Ovary (tissue), 9 donors: ENCODE data around the gene KRT4. TPM values are rescaled to one million over a fixed set of nuclear protein-coding genes. Genes with fewer than 3 reads are reported as not detected.

ENCODE experiments used
- DNase-seq, 5 donors: peaks; one replicate each; pipeline ENCODE4 v3.0.0-alpha.2; 2019 to 2020
- H3K27ac ChIP-seq, 2 donors: fragments of 200-600 bp; one replicate each; pipeline versions ENCODE4 v1.5.1 to v1.8.0; 2019 to 2022
- H3K27me3 ChIP-seq: fragments of 200-600 bp; one replicate; pipeline ENCODE4 v1.8.0; 2022
- H3K36me3 ChIP-seq: fragments of 200-600 bp; sonication (generic); one replicate; pipeline ENCODE4 v1.5.1; 2019
- H3K4me1 ChIP-seq: one replicate; pipeline ENCODE4 v1.8.1; 2013; ENCODE audit warnings: mild to moderate bottlenecking, moderate library complexity; ENCODE audit not compliant: insufficient read depth
- H3K4me3 ChIP-seq: fragments of 200-600 bp; sonication (generic); one replicate; pipeline ENCODE4 v1.5.1; 2017
- H3K9me3 ChIP-seq, 2 donors: fragments of 200-600 bp in 1 of 2; sonication (generic) in 1 of 2; one replicate each; pipeline versions ENCODE4 v1.5.1 to v1.8.1; 2013 to 2019; ENCODE audit warnings: mild to moderate bottlenecking in 1 of 2, moderate library complexity in 1 of 2
- EP300 ChIP-seq: sonication (generic); formaldehyde crosslinking; IDR thresholded peaks from one replicate; pipeline ENCODE4 v1.6.1; 2017; ENCODE audit warnings: antibody characterized with exemption
- POLR2A ChIP-seq: fragments of 450-650 bp; IDR thresholded peaks from one replicate; pipeline ENCODE4 v1.6.1; 2017; ENCODE audit warnings: antibody characterized with exemption, mild to moderate bottlenecking, moderate library complexity
- WGBS, 3 donors: extraction: QIAGEN DNeasy Blood & Tissue Kit in 1 of 3; methylation state at CpG; one replicate each; pipeline versions ENCODE4 v1.1.5 to v1.1.7; 2013 to 2017; 5-methylcytosine and 5-hydroxymethylcytosine counted together
- intact Hi-C, 4 donors: fragments of 100-400 bp; cut with DNase I; formaldehyde crosslinking; loops; one replicate each; pipeline versions ENCODE4 v1.11.0 to v1.15.1; 2022 to 2023
- polyA plus RNA-seq, 2 donors: library from polyadenylated mRNA; stranded (reverse); fragments of 200-250 nt in 1 of 2; fragments of 350-450 nt in 1 of 2; fragmentation: Illumina TruSeq in 1 of 2; extraction: RNeasy Lipid Tissue Mini Kit (QIAGEN cat#74804) in 1 of 2; gene quantifications; one replicate each; pipeline ENCODE4 v1.2.3, GENCODE V29; 2013 to 2014
- total RNA-seq, 7 donors: library from RNA; depleted of rRNA in 2 of 7; stranded (reverse); fragments of >200 nt in 2 of 7; fragmentation: NEBNext Ultra II Directional in 3 of 7; extraction: Animal tissue kit (Norgen Biotek cat#: 25700) in 3 of 7; gene quantifications; one replicate each; pipeline versions ENCODE4 v1.1.0 to v1.2.4, GENCODE V29; 2016 to 2023
- TF ChIP-seq, protein P1 (sequence below), 3 donors: fragments of 450-650 bp in 2 of 3; fragments of 200-600 bp in 1 of 3; IDR thresholded peaks; one replicate each; pipeline versions ENCODE4 v1.5.1 to v1.8.0; 2016 to 2022; ENCODE audit warnings: antibody characterized with exemption in 3 of 3, mild to moderate bottlenecking in 1 of 3
- donor health status: DM: no; HTN: no; CAD: no; lungs with moderate emphysema.
- donor health status: DM: no; HTN: no; CAD: no.
- donor health status: Bipolar disorder and iron deficiency.
- donor health status: DM: yes; HTN: yes; CAD: no.
- donor health status: DM: no; HTN: no; CAD: no.
- donor health status: DM: yes; HTN: yes; CAD: no.

KRT4 gene
- total and polyA plus RNA-seq, 9 donors: 0.17 to 0.34 TPM; not detected in 7

DNA sequence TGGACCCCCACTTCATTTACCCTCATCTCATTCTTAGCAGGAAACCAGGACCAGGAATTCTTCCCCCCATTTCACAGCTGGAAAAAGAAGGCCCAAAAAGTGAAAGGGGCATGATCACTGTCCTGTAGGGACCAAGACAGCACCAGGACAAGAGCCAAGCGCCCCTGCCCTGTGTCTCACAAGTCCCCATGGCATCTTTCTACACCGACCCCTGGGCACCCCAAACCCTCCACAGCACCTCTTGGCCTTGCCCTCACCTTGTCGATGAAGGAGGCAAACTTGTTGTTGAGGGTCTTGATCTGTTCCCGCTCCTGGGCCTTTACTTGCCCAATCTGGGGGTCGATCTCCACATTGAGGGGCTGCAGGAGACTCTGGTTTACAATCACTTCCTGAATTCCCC, 37.5 kb downstream of the KRT4 start:
- intact Hi-C loops: no loop called here
- no peak overlapping the region for H3K27ac ChIP-seq
- no peak for TF ChIP-seq EP300
- TF ChIP-seq, protein P1, sequence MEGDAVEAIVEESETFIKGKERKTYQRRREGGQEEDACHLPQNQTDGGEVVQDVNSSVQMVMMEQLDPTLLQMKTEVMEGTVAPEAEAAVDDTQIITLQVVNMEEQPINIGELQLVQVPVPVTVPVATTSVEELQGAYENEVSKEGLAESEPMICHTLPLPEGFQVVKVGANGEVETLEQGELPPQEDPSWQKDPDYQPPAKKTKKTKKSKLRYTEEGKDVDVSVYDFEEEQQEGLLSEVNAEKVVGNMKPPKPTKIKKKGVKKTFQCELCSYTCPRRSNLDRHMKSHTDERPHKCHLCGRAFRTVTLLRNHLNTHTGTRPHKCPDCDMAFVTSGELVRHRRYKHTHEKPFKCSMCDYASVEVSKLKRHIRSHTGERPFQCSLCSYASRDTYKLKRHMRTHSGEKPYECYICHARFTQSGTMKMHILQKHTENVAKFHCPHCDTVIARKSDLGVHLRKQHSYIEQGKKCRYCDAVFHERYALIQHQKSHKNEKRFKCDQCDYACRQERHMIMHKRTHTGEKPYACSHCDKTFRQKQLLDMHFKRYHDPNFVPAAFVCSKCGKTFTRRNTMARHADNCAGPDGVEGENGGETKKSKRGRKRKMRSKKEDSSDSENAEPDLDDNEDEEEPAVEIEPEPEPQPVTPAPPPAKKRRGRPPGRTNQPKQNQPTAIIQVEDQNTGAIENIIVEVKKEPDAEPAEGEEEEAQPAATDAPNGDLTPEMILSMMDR (IDR thresholded peaks at IDR 0.05): no peak
- no peak for TF ChIP-seq POLR2A
- H3K4me1 ChIP-seq: no peaks in the 10 kb centered on the region
- H3K9me3 ChIP-seq: no peaks in the 10 kb centered on the region
- no peaks in the 10 kb centered on the region for H3K27me3 ChIP-seq
- no peak overlapping the region for H3K4me3 ChIP-seq
- H3K36me3 ChIP-seq: no peaks in the 10 kb centered on the region
- DNase-seq: no peak
- WGBS, 3 donors: 83 to 94% (median 87%) methylated on average over 5 of the region's 5 CpGs

DNA sequence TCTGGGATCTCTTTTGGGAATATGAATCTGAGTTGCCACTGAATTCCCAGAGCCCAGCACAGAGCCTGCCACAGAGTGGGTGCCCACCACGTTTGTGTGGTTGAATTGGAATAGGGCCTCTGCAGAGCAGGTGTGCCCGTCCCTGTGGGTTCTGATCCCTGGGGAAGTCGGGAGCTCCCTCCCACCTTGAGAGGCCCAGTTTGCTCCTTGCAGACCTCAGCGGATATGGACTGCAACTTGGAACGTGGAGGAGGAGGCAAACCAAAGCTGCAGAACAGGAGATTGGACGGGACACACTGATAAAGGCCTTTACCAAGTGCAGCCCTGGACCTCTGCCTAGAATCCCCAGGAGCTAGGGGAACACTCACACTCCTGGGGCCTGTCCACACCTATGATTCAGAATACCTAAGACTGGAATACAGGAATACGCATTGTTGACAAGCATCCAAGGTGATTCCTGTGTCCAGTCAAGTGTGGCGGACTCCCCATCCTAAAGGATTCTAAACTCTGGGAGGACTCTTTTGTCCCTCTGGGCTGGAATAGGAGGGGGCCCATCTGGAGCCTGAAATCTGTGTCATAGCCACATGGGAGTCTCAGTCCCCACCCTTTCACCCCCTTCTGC, 39.2 kb downstream of the KRT4 start:
- H3K27me3 ChIP-seq: no peaks in the 10 kb centered on the region
- no peak overlapping the region for H3K4me3 ChIP-seq
- 31 to 43% (median 39%) methylated on average over 8 of the region's 8 CpGs for WGBS, 3 donors
- no peaks in the 10 kb centered on the region for H3K9me3 ChIP-seq
- intact Hi-C loops: no loop called here
- DNase-seq: no peak
- no peaks in the 10 kb centered on the region for H3K36me3 ChIP-seq
- no peak overlapping the region for H3K27ac ChIP-seq
- no peaks in the 10 kb centered on the region for H3K4me1 ChIP-seq
- TF ChIP-seq, protein P1 (IDR thresholded peaks at IDR 0.05): no peak
- no peak for TF ChIP-seq EP300
- TF ChIP-seq POLR2A: no peak

DNA sequence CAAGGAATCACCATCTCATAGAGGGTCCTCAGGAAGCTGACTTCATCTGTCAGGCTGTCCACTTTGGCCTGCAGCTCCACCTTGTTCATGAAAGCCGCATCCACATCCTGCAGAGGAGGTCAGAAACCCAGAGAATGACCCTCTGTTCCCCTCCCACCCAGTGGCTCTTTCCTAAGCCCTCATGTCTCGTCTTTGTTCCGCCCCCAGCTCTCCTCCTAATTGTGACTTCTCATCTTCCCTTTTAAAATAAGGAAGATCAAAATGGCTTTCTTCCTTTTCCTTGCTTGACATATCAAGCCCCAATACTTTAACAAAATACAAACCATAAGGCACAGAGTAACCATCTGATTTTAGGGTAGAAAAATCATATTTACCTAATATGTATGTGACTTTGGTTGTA, 41.1 kb downstream of the KRT4 start:
- 53 to 60% (median 57%) methylated on average over 3 of the region's 3 CpGs for WGBS, 3 donors
- DNase-seq: no peak
- Histone ChIP-seq H3K27me3 (no peaks in the 10 kb centered on the region), H3K4me3 (no peak overlapping the region), H3K27ac (no peak overlapping the region), H3K9me3 (no peaks in the 10 kb centered on the region), H3K4me1 (no peaks in the 10 kb centered on the region), H3K36me3 (no peaks in the 10 kb centered on the region)
- TF ChIP-seq EP300: no peak
- no peak for TF ChIP-seq POLR2A
- TF ChIP-seq, protein P1 (IDR thresholded peaks at IDR 0.05): no peak
- intact Hi-C loops: no loop called here

DNA sequence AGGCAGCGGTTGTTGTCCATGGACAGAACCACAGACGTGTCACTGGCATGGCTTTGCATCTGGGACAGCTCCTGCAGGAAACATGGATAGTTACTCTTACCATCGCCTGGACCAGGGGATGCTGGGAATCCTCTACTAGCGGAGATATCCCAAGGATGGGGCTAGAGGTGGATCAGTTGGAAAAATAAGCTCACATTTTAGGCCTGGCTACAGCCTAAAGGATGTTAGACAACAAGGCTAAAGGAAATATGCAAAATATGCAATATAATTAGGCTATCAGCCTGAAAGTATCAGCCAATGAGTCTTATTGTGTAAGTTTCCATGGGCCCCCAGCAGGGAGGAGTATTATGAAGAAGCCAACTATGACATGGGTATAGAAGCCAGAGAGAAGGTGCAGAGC, 41.7 kb downstream of the KRT4 start:
- intact Hi-C loops: no loop called here
- H3K4me1 ChIP-seq: no peaks in the 10 kb centered on the region
- no peaks in the 10 kb centered on the region for H3K36me3 ChIP-seq
- H3K27me3 ChIP-seq: no peaks in the 10 kb centered on the region
- 78 to 87% (median 86%) methylated on average over 4 of the region's 4 CpGs for WGBS, 3 donors
- H3K4me3 ChIP-seq: no peak overlapping the region
- no peak for TF ChIP-seq EP300
- TF ChIP-seq POLR2A: no peak
- TF ChIP-seq, protein P1 (IDR thresholded peaks at IDR 0.05): no peak
- DNase-seq: no peak
- H3K27ac ChIP-seq: no peak overlapping the region
- no peaks in the 10 kb centered on the region for H3K9me3 ChIP-seq
